GM18508 (cell line): ENCODE measurements around the gene USP12.
"Not testable (repeated sequence)": the region's sequence is repeated elsewhere in the genome, so short reads cannot be mapped to it uniquely, and the experiment has no call there.

ENCODE experiments used
- ATAC-seq: cut with Tn5 transposase; IDR thresholded peaks from one replicate; pipeline ENCODE4 v1.9.1; 2021; ENCODE audit warnings: moderate number of reproducible peaks; ENCODE audit not compliant: insufficient read depth, unreplicated experiment

USP12 gene

GRCh38 chr13:27159806-27160563 is 11.6 kb downstream of the USP12 start:
- ATAC-seq = no peak

GRCh38 chr13:27158335-27158734 is 13.3 kb downstream of the USP12 start:
- no peak for ATAC-seq

GRCh38 chr13:27151798-27152599 is 19.6 kb downstream of the USP12 start:
- ATAC-seq = no peak

- ATAC-seq = no peak
Observed at GRCh38 chr13:27149702-27150101, 21.9 kb downstream of the USP12 start.

GRCh38 chr13:27148900-27149299 is 22.7 kb downstream of the USP12 start:
- no peak for ATAC-seq

- ATAC-seq = peak; percentile 41
Observed at GRCh38 chr13:27147530-27148170, 24.0 kb downstream of the USP12 start.

GRCh38 chr13:27141746-27142145 is 29.9 kb downstream of the USP12 start:
- ATAC-seq = no peak

- not testable (repeated sequence) for ATAC-seq
Observed at GRCh38 chr13:27141159-27141558, 30.5 kb downstream of the USP12 start.

GRCh38 chr13:27140060-27140459 is 31.6 kb downstream of the USP12 start:
- no peak for ATAC-seq

- ATAC-seq = no peak
Observed at GRCh38 chr13:27139565-27139964, 32.0 kb downstream of the USP12 start.

- no peak for ATAC-seq
Observed at GRCh38 chr13:27138457-27139093, 33.0 kb downstream of the USP12 start.

- ATAC-seq = no peak
Observed at GRCh38 chr13:27137759-27138158, 33.9 kb downstream of the USP12 start.

GRCh38 chr13:27135023-27135422 is 36.6 kb downstream of the USP12 start:
- no peak for ATAC-seq

- ATAC-seq = no peak
Observed at GRCh38 chr13:27133889-27134288, 37.7 kb downstream of the USP12 start.

- peak; percentile 25 for ATAC-seq
Observed at GRCh38 chr13:27132538-27132937, 39.1 kb downstream of the USP12 start.

GRCh38 chr13:27131906-27132305 is 39.7 kb downstream of the USP12 start:
- ATAC-seq = no peak

- peak; percentile 79 for ATAC-seq
Observed at GRCh38 chr13:27130979-27131623, 40.5 kb downstream of the USP12 start.

- ATAC-seq = no peak
Observed at GRCh38 chr13:27130223-27130978, 41.2 kb downstream of the USP12 start.

- no peak for ATAC-seq
Observed at GRCh38 chr13:27128825-27129627, 42.6 kb downstream of the USP12 start.
